Anterior cingulate cortex (tissue), 58 donors: ENCODE measurements around the gene USP5.
"Not testable (repeated sequence)": the region's sequence is repeated elsewhere in the genome, so short reads cannot be mapped to it uniquely, and the experiment has no call there.

Source experiments
- DNase-seq, 58 donors: peaks; one replicate each; lab custom pipeline; 2025; lab: John Stamatoyannopoulos, UW

The USP5 gene

GRCh38 chr12:6860942-6861341 is 9.0 kb downstream of the USP5 start:
- DNase-seq = no peak

GRCh38 chr12:6861391-6861790 is 9.4 kb downstream of the USP5 start:
- DNase-seq = no peak

GRCh38 chr12:6863033-6863432 is 11.1 kb downstream of the USP5 start:
- DNase-seq = no peak

- no peak for DNase-seq
These were observed 11.8 kb downstream of the USP5 start for GRCh38 chr12:6863586-6864321.

- not testable (repeated sequence) for DNase-seq
These were observed 13.4 kb downstream of the USP5 start for GRCh38 chr12:6865307-6865706.

- no peak for DNase-seq
These were observed 14.4 kb downstream of the USP5 start for GRCh38 chr12:6866163-6866919.

- DNase-seq = peak in 15 of 58 donors; percentile 22 to 81 (median 56)
These were observed 15.0 kb downstream of the USP5 start for GRCh38 chr12:6866920-6867412.

GRCh38 chr12:6867413-6868210 is 15.7 kb downstream of the USP5 start, which contains the start of gene TPI1:
TPI1 (plus strand) TSS chr12:6867531; CDS start chr12:6867567, 36 bp downstream.
- peak in 57 of 58 donors; percentile 15 to 92 (median 80) for DNase-seq

- peak in 7 of 58 donors; percentile 3 to 58 (median 17) for DNase-seq
These were observed 16.5 kb downstream of the USP5 start for GRCh38 chr12:6868211-6869048.

- DNase-seq = peak in 53 of 58 donors; percentile 4 to 82 (median 49)
These were observed 17.4 kb downstream of the USP5 start for GRCh38 chr12:6869049-6870021.

GRCh38 chr12:6870304-6870703 is 18.4 kb downstream of the USP5 start:
- DNase-seq = not testable (repeated sequence)

GRCh38 chr12:6871052-6871957 is 19.4 kb downstream of the USP5 start:
- DNase-seq = peak in 6 of 58 donors; percentile 6 to 10 (median 8)

GRCh38 chr12:6872073-6873048 is 20.4 kb downstream of the USP5 start:
- peak in 57 of 58 donors; percentile 3 to 82 (median 65) for DNase-seq

GRCh38 chr12:6873094-6874014 is 21.4 kb downstream of the USP5 start, which contains the start of gene SPSB2:
SPSB2 (minus strand) TSS chr12:6873303; CDS start chr12:6872901, 402 bp downstream.
- peak; percentile 37 to 96 (median 88) for DNase-seq

GRCh38 chr12:6874015-6874368 is 22.0 kb downstream of the USP5 start:
- DNase-seq = not testable (repeated sequence)
